Measurements from ENCODE around the gene CREB3L2.
"Not testable (repeated sequence)": the region's sequence is repeated elsewhere in the genome, so short reads cannot be mapped to it uniquely, and the experiment has no call there.

CREB3L2 gene

GRCh38 chr7:137908106-137908505, 93.8 kb downstream of the CREB3L2 start:
- no peak for TF ChIP-seq CTCF (IDR thresholded peaks at IDR 0.05; ENCODE audit: low read depth, low read length, missing control alignments)
- DNase-seq (ENCODE audit: low read depth) = no peak

GRCh38 chr7:137906636-137907035, 95.2 kb downstream of the CREB3L2 start:
- H3K4me3 ChIP-seq (ENCODE audit: low read depth, low read length); DNase-seq (ENCODE audit: low read depth): not testable (repeated sequence)

More at GRCh38 chr7:137908106-137908505, 93.8 kb downstream of the CREB3L2 start:
- H3K4me3 ChIP-seq (ENCODE audit: low read depth, low read length) = no peak overlapping the region

GRCh38 chr7:137904833-137905232, 97.1 kb downstream of the CREB3L2 start:
- no peak overlapping the region for H3K4me3 ChIP-seq (ENCODE audit: low read depth, low read length)
- no peak for DNase-seq (ENCODE audit: low read depth)
- no peak for TF ChIP-seq CTCF (IDR thresholded peaks at IDR 0.05; ENCODE audit: low read depth, low read length, missing control alignments)

- peak; percentile 71 for TF ChIP-seq CTCF (IDR thresholded peaks at IDR 0.05; ENCODE audit: low read depth, low read length, missing control alignments)
- H3K4me3 ChIP-seq (ENCODE audit: low read depth, low read length) = no peak overlapping the region
- peak; percentile 73 for DNase-seq (ENCODE audit: low read depth)
These were observed 98.3 kb downstream of the CREB3L2 start for GRCh38 chr7:137903382-137904169.

- TF ChIP-seq CTCF (IDR thresholded peaks at IDR 0.05; ENCODE audit: low read depth, low read length, missing control alignments) = no peak
- no peak overlapping the region for H3K4me3 ChIP-seq (ENCODE audit: low read depth, low read length)
- DNase-seq (ENCODE audit: low read depth) = no peak
These were observed 101.7 kb downstream of the CREB3L2 start for GRCh38 chr7:137900137-137900536.

GRCh38 chr7:137898839-137899721, 102.8 kb downstream of the CREB3L2 start:
- H3K4me3 ChIP-seq (ENCODE audit: low read depth, low read length) = no peak overlapping the region
- TF ChIP-seq CTCF (IDR thresholded peaks at IDR 0.05; ENCODE audit: low read depth, low read length, missing control alignments) = peak; percentile 97
- peak; percentile 30 for DNase-seq (ENCODE audit: low read depth)

All from GM12864 (cell line).